Upper lobe of left lung (tissue), 4 donors: ENCODE measurements around the gene TMEM40.

ENCODE experiments used
- CTCF ChIP-seq, 6 experiments: fragments of 450-650 bp in 4 of 6; fragments of 200-600 bp in 2 of 6; sonication (generic) in 2 of 6; IDR thresholded peaks; one replicate each; pipeline ENCODE4 v1.5.1; 2016 to 2019; ENCODE audit warnings: antibody characterized with exemption in 6 of 6
- POLR2A ChIP-seq, 4 donors: fragments of 450-650 bp; IDR thresholded peaks; one replicate each; pipeline ENCODE4 v1.5.1; 2016 to 2017; ENCODE audit warnings: antibody characterized with exemption in 4 of 4, mild to moderate bottlenecking in 2 of 4

- TF ChIP-seq CTCF (IDR thresholded peaks at IDR 0.05) (no peak), POLR2A (IDR thresholded peaks at IDR 0.05) (no peak)
Measured at GRCh38 chr3:12724794-12725193, 34.3 kb downstream of the TMEM40 start.
